Neural cell (in vitro differentiated cells): ENCODE data around the gene CA11. TPM values are rescaled to one million over a fixed set of nuclear protein-coding genes. Genes with fewer than 3 reads are reported as not detected.
"Not testable (repeated sequence)": the region's sequence is repeated elsewhere in the genome, so short reads cannot be mapped to it uniquely, and the experiment has no call there.

ENCODE experiments used
- H2AFZ ChIP-seq: fragments of 200-600, 300-800 bp; sonication (generic), shearing (Covaris generic); 2 replicates; pipeline ENCODE4 v1.6.0; 2014; ENCODE audit warnings: low read depth, mild to moderate bottlenecking, antibody characterized with exemption, low read length, moderate library complexity
- H3F3A ChIP-seq: fragments of 200-600 bp; shearing (Covaris generic); 2 replicates; pipeline ENCODE4 v1.6.1; 2016; ENCODE audit warnings: mild to moderate bottlenecking, moderate library complexity, mixed read lengths, antibody characterized with exemption, low read length; ENCODE audit not compliant: insufficient read depth, poor library complexity, severe bottlenecking
- H3K27ac ChIP-seq: fragments of 200-600, 300-800 bp; sonication (generic), shearing (Covaris generic); 2 replicates; pipeline ENCODE4 v1.5.1; 2014; ENCODE audit warnings: mild to moderate bottlenecking, low read length, moderate library complexity
- H3K27me3 ChIP-seq: fragments of 300-800, 200-600 bp; sonication (generic), shearing (Covaris generic); 2 replicates; pipeline ENCODE4 v1.6.0; 2014; ENCODE audit warnings: mild to moderate bottlenecking, low read depth, low read length, moderate library complexity; ENCODE audit not compliant: insufficient read depth
- H3K36me3 ChIP-seq: fragments of 300-800, 200-600 bp; sonication (generic), shearing (Covaris generic); 2 replicates; pipeline ENCODE4 v1.5.1; 2014; ENCODE audit warnings: mild to moderate bottlenecking, antibody characterized with exemption, low read length, moderate library complexity; ENCODE audit not compliant: insufficient read depth
- H3K4me2 ChIP-seq: fragments of 300-800, 200-600 bp; sonication (generic), shearing (Covaris generic); 2 replicates; pipeline ENCODE4 v1.6.0; 2014; ENCODE audit warnings: mild to moderate bottlenecking, low read length
- H3K4me3 ChIP-seq: fragments of 300-800, 200-600 bp; sonication (generic), shearing (Covaris generic); 2 replicates; pipeline ENCODE4 v1.5.1; 2014; ENCODE audit warnings: mild to moderate bottlenecking, low read length, moderate library complexity
- H3K79me2 ChIP-seq: fragments of 200-600 bp; shearing (Covaris generic); replicated peaks from 2 replicates; pipeline ENCODE4 v1.6.0; 2014; ENCODE audit warnings: mild to moderate bottlenecking, low read length, moderate library complexity; ENCODE audit not compliant: insufficient read depth
- H3K9ac ChIP-seq: fragments of 300-800, 200-600 bp; sonication (generic), shearing (Covaris generic); 2 replicates; pipeline ENCODE4 v1.6.1; 2016; ENCODE audit warnings: mild to moderate bottlenecking, low read length, mixed read lengths
- H3K9me2 ChIP-seq: fragments of 200-600 bp; shearing (Covaris generic); 2 replicates; pipeline ENCODE4 v1.6.1; 2016; ENCODE audit warnings: mild to moderate bottlenecking, low read length, mixed read lengths; ENCODE audit not compliant: insufficient read depth
- H3K9me3 ChIP-seq: fragments of 200-600, 300-800 bp; sonication (generic), shearing (Covaris generic); 2 replicates; pipeline ENCODE4 v1.6.1; 2016; ENCODE audit warnings: mild to moderate bottlenecking, mixed run types, low read length, moderate library complexity, mixed read lengths
- H4K20me1 ChIP-seq: fragments of 200-600 bp; shearing (Covaris generic); 2 replicates; pipeline ENCODE4 v1.6.1; 2016; ENCODE audit warnings: mild to moderate bottlenecking, mixed run types; ENCODE audit not compliant: insufficient read depth
- EP300 ChIP-seq: fragments of 450-650 bp; conservative IDR thresholded peaks from 2 replicates; pipeline ENCODE4 v1.6.1; 2014; ENCODE audit warnings: antibody characterized with exemption, mild to moderate bottlenecking, moderate library complexity; ENCODE audit not compliant: poor library complexity, severe bottlenecking
- EZH2 ChIP-seq: fragments of 200-600, 300-800 bp; shearing (Covaris generic), sonication (generic); IDR thresholded peaks from 2 replicates; pipeline ENCODE4 v1.6.1; 2014; ENCODE audit warnings: antibody characterized with exemption, low read length, borderline replicate concordance, mild to moderate bottlenecking; ENCODE audit not compliant: insufficient read depth, poor library complexity, severe bottlenecking
- MXI1 ChIP-seq: fragments of 450-650 bp; conservative IDR thresholded peaks from 2 replicates; pipeline ENCODE4 v1.6.1; 2014; ENCODE audit warnings: antibody characterized with exemption, mild to moderate bottlenecking; ENCODE audit not compliant: poor library complexity, severe bottlenecking
- POLR2AphosphoS5 ChIP-seq: IDR thresholded peaks from 2 replicates; pipeline ENCODE4 v1.6.1; 2012
- RAD21 ChIP-seq: fragments of 450-650 bp; conservative IDR thresholded peaks from 2 replicates; pipeline ENCODE4 v1.6.1; 2014; ENCODE audit warnings: antibody characterized with exemption, mild to moderate bottlenecking, moderate library complexity
- SMC3 ChIP-seq: fragments of 450-650 bp; conservative IDR thresholded peaks from 2 replicates; pipeline ENCODE4 v1.6.1; 2014; ENCODE audit warnings: antibody characterized with exemption, mild to moderate bottlenecking, moderate library complexity; ENCODE audit not compliant: poor library complexity
- TAF1 ChIP-seq: IDR thresholded peaks from 2 replicates; pipeline ENCODE4 v1.6.1; 2012; ENCODE audit warnings: low read depth
- polyA plus RNA-seq: library from polyadenylated mRNA; depleted of rRNA; stranded (reverse); fragments of >200 nt; gene quantifications from 2 replicates; pipeline ENCODE4 v1.2.3, GENCODE V29; 2014
- TF ChIP-seq, protein P1 (sequence below): fragments of 450-650 bp; IDR thresholded peaks from 2 replicates; pipeline ENCODE4 v1.5.1; 2014; ENCODE audit warnings: antibody characterized with exemption, mild to moderate bottlenecking, moderate library complexity; ENCODE audit not compliant: poor library complexity, severe bottlenecking
- TF ChIP-seq, protein P2 (sequence below): IDR thresholded peaks from 2 replicates; pipeline ENCODE4 v1.6.1; 2012; ENCODE audit warnings: borderline replicate concordance

CA11 gene
- polyA plus RNA-seq, 1 donor from 2014 or later, result 108 TPM

DNA sequence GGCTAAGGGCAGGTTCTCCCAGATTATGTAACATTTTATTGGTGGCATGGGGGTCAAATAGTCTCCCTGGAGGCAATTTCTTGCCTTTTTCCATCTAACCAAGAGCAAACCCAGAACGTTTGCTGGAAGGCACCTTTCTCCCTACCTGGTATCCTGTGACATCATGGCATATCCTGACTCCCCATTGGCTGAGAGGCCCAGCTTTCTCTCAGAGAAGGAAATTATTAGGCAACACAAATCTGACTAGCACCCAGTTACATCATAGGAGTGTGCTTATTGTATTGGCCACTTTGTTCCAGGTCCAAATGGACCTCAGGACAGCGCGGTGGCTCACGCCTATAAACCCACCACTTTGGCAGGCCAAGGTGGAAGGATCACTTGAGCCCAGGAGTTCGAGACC, 13.8 kb upstream of the CA11 start:
- Histone ChIP-seq H4K20me1 (no peaks in the 10 kb centered on the region), H3K9me3 (no peaks in the 10 kb centered on the region), H2AFZ (no peak overlapping the region), H3K9me2 (no peaks in the 10 kb centered on the region), H3K36me3 (no peaks in the 10 kb centered on the region), H3K27ac (no peak overlapping the region), H3K79me2 (no peaks in the 10 kb centered on the region), H3K4me2 (no peak overlapping the region), H3K9ac (no peak overlapping the region), H3K4me3 (no peak overlapping the region), H3K27me3 (no peaks in the 10 kb centered on the region), H3F3A (no peaks in the 10 kb centered on the region)
- TF ChIP-seq POLR2AphosphoS5, result no peak
- TF ChIP-seq TAF1, result no peak
- TF ChIP-seq RAD21, result no peak
- TF ChIP-seq, protein P1, sequence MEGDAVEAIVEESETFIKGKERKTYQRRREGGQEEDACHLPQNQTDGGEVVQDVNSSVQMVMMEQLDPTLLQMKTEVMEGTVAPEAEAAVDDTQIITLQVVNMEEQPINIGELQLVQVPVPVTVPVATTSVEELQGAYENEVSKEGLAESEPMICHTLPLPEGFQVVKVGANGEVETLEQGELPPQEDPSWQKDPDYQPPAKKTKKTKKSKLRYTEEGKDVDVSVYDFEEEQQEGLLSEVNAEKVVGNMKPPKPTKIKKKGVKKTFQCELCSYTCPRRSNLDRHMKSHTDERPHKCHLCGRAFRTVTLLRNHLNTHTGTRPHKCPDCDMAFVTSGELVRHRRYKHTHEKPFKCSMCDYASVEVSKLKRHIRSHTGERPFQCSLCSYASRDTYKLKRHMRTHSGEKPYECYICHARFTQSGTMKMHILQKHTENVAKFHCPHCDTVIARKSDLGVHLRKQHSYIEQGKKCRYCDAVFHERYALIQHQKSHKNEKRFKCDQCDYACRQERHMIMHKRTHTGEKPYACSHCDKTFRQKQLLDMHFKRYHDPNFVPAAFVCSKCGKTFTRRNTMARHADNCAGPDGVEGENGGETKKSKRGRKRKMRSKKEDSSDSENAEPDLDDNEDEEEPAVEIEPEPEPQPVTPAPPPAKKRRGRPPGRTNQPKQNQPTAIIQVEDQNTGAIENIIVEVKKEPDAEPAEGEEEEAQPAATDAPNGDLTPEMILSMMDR, result no peak
- no peak for TF ChIP-seq EZH2
- TF ChIP-seq, protein P2, sequence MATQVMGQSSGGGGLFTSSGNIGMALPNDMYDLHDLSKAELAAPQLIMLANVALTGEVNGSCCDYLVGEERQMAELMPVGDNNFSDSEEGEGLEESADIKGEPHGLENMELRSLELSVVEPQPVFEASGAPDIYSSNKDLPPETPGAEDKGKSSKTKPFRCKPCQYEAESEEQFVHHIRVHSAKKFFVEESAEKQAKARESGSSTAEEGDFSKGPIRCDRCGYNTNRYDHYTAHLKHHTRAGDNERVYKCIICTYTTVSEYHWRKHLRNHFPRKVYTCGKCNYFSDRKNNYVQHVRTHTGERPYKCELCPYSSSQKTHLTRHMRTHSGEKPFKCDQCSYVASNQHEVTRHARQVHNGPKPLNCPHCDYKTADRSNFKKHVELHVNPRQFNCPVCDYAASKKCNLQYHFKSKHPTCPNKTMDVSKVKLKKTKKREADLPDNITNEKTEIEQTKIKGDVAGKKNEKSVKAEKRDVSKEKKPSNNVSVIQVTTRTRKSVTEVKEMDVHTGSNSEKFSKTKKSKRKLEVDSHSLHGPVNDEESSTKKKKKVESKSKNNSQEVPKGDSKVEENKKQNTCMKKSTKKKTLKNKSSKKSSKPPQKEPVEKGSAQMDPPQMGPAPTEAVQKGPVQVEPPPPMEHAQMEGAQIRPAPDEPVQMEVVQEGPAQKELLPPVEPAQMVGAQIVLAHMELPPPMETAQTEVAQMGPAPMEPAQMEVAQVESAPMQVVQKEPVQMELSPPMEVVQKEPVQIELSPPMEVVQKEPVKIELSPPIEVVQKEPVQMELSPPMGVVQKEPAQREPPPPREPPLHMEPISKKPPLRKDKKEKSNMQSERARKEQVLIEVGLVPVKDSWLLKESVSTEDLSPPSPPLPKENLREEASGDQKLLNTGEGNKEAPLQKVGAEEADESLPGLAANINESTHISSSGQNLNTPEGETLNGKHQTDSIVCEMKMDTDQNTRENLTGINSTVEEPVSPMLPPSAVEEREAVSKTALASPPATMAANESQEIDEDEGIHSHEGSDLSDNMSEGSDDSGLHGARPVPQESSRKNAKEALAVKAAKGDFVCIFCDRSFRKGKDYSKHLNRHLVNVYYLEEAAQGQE, result no peak
- no peak for TF ChIP-seq MXI1
- no peak for TF ChIP-seq SMC3
- no peak for TF ChIP-seq EP300

- Histone ChIP-seq H3K4me3 (no peak overlapping the region), H3K9me3 (no peaks in the 10 kb centered on the region), H3K4me2 (no peak overlapping the region), H3K36me3 (no peaks in the 10 kb centered on the region), H3F3A (no peaks in the 10 kb centered on the region), H3K79me2 (no peaks in the 10 kb centered on the region), H3K9me2 (no peaks in the 10 kb centered on the region), H3K9ac (no peak overlapping the region), H2AFZ (no peak overlapping the region), H4K20me1 (no peaks in the 10 kb centered on the region), H3K27ac (no peak overlapping the region), H3K27me3 (no peaks in the 10 kb centered on the region)
- TF ChIP-seq MXI1, result no peak
- TF ChIP-seq EZH2, result no peak
- no peak for TF ChIP-seq EP300
- TF ChIP-seq SMC3, result no peak
- TF ChIP-seq RAD21, result no peak
- TF ChIP-seq, protein P2, result no peak
- TF ChIP-seq TAF1, result no peak
- TF ChIP-seq POLR2AphosphoS5, result no peak
- TF ChIP-seq, protein P1, result no peak
Measured at GRCh38 chr19:48658483-48658882, 12.5 kb upstream of the CA11 start.

DNA sequence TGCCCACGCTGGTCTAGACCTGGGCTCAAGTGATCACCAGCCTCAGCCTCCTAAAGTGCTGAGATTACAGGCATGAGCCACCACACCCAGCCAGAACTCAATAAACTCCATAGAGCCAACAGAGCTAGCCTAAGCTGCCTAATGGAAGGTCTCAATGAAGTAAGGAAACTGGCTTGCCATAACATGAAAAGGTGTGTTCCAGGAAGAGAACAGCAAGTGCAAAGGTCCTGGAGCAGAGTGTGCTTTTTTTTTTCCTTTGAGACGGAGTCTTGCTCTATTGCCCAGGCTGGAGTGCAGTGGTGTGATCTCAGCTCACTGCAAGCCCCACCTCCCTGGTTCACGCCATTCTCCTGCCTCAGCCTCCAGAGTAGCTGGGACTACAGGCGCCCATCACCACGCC, 11.8 kb upstream of the CA11 start:
- H3K4me2 ChIP-seq, H3K4me3 ChIP-seq, H2AFZ ChIP-seq, H3K27me3 ChIP-seq, H3K27ac ChIP-seq, H3F3A ChIP-seq, H3K79me2 ChIP-seq, H3K9me3 ChIP-seq, H3K9me2 ChIP-seq, H3K9ac ChIP-seq, H3K36me3 ChIP-seq, H4K20me1 ChIP-seq: not testable (repeated sequence)
